ENCODE data around the gene PTPRN2.

DNA sequence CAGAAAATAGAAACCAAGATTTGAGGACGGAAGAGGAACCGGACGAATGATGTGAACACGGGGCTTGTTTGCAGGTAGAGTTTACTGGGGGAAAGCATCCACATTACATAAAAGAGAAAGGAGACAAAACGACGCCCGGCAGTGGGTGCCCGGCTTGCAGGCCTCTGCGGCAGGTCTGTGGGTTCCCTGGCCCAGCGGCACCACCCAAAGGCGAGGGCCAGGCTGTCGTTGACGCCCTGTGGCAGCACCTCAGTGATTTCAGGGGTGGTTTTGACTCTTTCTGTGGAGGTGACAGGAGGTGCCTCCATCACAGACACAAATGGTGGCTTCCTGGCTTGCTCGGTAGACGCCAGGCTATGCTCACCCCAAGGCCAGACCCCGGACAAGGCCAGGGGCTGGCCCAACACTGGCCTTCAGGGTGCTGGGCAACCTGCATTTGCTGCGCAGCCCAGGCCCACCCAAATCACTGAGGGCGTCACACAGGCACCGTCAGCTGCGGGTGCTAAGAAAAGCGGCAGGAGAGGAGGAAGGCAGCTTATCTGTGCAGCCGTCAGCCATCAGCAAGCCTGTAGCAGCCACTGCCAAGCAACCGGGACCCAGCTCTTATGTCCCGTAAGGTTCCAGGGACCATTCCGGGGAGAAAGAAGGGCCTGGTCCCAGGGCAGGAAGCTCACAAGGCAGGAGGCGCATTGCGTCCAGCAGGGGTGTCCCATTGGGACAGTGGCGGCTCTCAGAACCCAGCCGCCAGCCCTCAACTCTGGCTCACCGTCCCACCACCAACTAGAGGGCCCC, 230.3 kb downstream of the PTPRN2 start:
- TF ChIP-seq, protein P1, sequence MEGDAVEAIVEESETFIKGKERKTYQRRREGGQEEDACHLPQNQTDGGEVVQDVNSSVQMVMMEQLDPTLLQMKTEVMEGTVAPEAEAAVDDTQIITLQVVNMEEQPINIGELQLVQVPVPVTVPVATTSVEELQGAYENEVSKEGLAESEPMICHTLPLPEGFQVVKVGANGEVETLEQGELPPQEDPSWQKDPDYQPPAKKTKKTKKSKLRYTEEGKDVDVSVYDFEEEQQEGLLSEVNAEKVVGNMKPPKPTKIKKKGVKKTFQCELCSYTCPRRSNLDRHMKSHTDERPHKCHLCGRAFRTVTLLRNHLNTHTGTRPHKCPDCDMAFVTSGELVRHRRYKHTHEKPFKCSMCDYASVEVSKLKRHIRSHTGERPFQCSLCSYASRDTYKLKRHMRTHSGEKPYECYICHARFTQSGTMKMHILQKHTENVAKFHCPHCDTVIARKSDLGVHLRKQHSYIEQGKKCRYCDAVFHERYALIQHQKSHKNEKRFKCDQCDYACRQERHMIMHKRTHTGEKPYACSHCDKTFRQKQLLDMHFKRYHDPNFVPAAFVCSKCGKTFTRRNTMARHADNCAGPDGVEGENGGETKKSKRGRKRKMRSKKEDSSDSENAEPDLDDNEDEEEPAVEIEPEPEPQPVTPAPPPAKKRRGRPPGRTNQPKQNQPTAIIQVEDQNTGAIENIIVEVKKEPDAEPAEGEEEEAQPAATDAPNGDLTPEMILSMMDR (conservative IDR thresholded peaks at IDR 0.05 in 1 of 2, IDR thresholded peaks at IDR 0.05 in 1 of 2; ENCODE audit: extremely low read depth in 1 of 2, insufficient read depth in 1 of 2, low read depth in 1 of 2, low read length in 2 of 2), result no peak
- no peak for TF ChIP-seq EZH2 (IDR thresholded peaks at IDR 0.05; ENCODE audit: borderline replicate concordance, low read length)

All from mammary epithelial cell (primary cell).